Mesenteric fat pad (tissue), 1 donor: Measurements from ENCODE around the gene IL18RAP. TPM values are rescaled to one million over a fixed set of nuclear protein-coding genes. Genes with fewer than 3 reads are reported as not detected.

ENCODE experiments used
- DNase-seq: peaks from one replicate; pipeline ENCODE4 v3.0.0-alpha.2; 2020; ENCODE audit warnings: low spot score
- total RNA-seq: library from RNA; stranded (reverse); fragmentation: NEBNext Ultra II Directional; extraction: Animal tissue kit (Norgen Biotek cat#: 25700); gene quantifications from one replicate; pipeline ENCODE4 v1.2.1, GENCODE V29; 2021
- donor health status: DM: yes; HTN: yes; CAD: no.

IL18RAP gene
- total RNA-seq, 1 donor from 2014 or later: 13.8 TPM

- DNase-seq: no peak
Measured at GRCh38 chr2:102421890-102422759, 835 bp upstream of the IL18RAP start.

GRCh38 chr2:102423368-102423767 lies 408 bp downstream of the IL18RAP start:
- DNase-seq: no peak

- no peak for DNase-seq
Measured at GRCh38 chr2:102424754-102425153, 1.8 kb downstream of the IL18RAP start.

GRCh38 chr2:102425441-102426132 lies 2.6 kb downstream of the IL18RAP start:
- DNase-seq: no peak

GRCh38 chr2:102427249-102427648 lies 4.3 kb downstream of the IL18RAP start:
- DNase-seq: no peak

GRCh38 chr2:102428573-102428972 lies 5.6 kb downstream of the IL18RAP start:
- DNase-seq: no peak

GRCh38 chr2:102432386-102432785 lies 9.4 kb downstream of the IL18RAP start:
- no peak for DNase-seq

GRCh38 chr2:102433973-102434654 lies 11.2 kb downstream of the IL18RAP start:
- no peak for DNase-seq

GRCh38 chr2:102434655-102435381 lies 11.9 kb downstream of the IL18RAP start:
- no peak for DNase-seq

GRCh38 chr2:102435741-102436140 lies 12.8 kb downstream of the IL18RAP start:
- DNase-seq: no peak

GRCh38 chr2:102436323-102436722 lies 13.4 kb downstream of the IL18RAP start:
- DNase-seq: no peak

- no peak for DNase-seq
Measured at GRCh38 chr2:102437122-102437521, 14.2 kb downstream of the IL18RAP start.

- DNase-seq: no peak
Measured at GRCh38 chr2:102438111-102438510, 15.2 kb downstream of the IL18RAP start.

- no peak for DNase-seq
Measured at GRCh38 chr2:102438578-102438977, 15.6 kb downstream of the IL18RAP start.

GRCh38 chr2:102439065-102439695 lies 16.2 kb downstream of the IL18RAP start:
- no peak for DNase-seq

GRCh38 chr2:102442967-102443828 lies 20.2 kb downstream of the IL18RAP start:
- no peak for DNase-seq

- DNase-seq: no peak
Measured at GRCh38 chr2:102444233-102444632, 21.3 kb downstream of the IL18RAP start.

GRCh38 chr2:102446936-102447335 lies 24.0 kb downstream of the IL18RAP start:
- no peak for DNase-seq

- no peak for DNase-seq
Measured at GRCh38 chr2:102449370-102449974, 26.5 kb downstream of the IL18RAP start.
